Gastroesophageal sphincter (tissue), 3 donors: Measurements from ENCODE around the gene SNTG2.

Experiments used
- EP300 ChIP-seq: sonication (generic); formaldehyde crosslinking; IDR thresholded peaks from one replicate; pipeline ENCODE4 v1.6.1; 2017; ENCODE audit warnings: antibody characterized with exemption, mild to moderate bottlenecking
- POLR2A ChIP-seq, 2 donors: fragments of 450-650 bp; IDR thresholded peaks; one replicate each; pipeline ENCODE4 v1.6.1; 2017; ENCODE audit warnings: antibody characterized with exemption in 2 of 2, mild to moderate bottlenecking in 2 of 2, moderate library complexity in 1 of 2
- POLR2AphosphoS5 ChIP-seq: sonication (generic); formaldehyde crosslinking; IDR thresholded peaks from one replicate; pipeline ENCODE4 v1.6.1; 2017; ENCODE audit warnings: antibody characterized with exemption
- TF ChIP-seq, protein P1 (sequence below), 4 experiments: fragments of 200-600 bp in 2 of 4; fragments of 450-650 bp in 2 of 4; sonication (generic) in 1 of 4; IDR thresholded peaks; one replicate each; pipeline ENCODE4 v1.5.1; 2017 to 2019; ENCODE audit warnings: antibody characterized with exemption in 4 of 4, mild to moderate bottlenecking in 2 of 4, moderate library complexity in 2 of 4

DNA sequence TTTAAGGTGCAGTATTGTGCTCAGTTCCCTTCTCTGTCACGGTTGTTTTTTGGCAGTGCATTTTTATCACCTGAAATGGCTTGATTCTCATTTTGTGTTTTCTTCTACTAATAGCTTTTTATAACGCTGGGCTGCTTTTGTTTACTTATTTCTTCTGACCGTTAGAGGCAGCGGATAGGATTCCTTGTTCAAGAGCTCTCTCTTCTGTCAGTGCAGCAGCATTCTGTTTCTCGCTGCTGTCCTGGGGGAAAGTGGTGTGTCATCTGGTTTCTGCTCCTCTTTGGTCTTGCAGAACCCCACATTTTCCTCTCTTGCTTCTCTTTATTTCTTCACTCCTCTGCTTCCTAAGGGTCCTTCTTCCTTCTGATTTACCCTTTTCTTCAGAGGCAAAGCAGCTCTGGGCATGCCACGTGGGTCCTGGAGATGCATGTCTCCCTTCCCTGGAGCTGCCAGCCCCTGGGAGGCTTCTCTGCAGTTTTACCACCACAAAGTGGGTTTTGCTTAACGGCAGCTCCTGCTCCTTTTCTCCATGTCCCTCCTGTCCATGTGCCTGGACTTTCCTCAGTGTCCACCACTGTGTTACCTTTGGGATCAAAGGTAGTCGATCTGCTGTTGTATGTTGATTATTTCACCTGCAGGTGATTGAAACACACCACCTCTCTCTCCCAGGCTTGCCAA, 47.3 kb upstream of the SNTG2 start:
- TF ChIP-seq, protein P1, sequence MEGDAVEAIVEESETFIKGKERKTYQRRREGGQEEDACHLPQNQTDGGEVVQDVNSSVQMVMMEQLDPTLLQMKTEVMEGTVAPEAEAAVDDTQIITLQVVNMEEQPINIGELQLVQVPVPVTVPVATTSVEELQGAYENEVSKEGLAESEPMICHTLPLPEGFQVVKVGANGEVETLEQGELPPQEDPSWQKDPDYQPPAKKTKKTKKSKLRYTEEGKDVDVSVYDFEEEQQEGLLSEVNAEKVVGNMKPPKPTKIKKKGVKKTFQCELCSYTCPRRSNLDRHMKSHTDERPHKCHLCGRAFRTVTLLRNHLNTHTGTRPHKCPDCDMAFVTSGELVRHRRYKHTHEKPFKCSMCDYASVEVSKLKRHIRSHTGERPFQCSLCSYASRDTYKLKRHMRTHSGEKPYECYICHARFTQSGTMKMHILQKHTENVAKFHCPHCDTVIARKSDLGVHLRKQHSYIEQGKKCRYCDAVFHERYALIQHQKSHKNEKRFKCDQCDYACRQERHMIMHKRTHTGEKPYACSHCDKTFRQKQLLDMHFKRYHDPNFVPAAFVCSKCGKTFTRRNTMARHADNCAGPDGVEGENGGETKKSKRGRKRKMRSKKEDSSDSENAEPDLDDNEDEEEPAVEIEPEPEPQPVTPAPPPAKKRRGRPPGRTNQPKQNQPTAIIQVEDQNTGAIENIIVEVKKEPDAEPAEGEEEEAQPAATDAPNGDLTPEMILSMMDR (IDR thresholded peaks at IDR 0.05), result no peak
- no peak for TF ChIP-seq POLR2AphosphoS5
- TF ChIP-seq POLR2A (IDR thresholded peaks at IDR 0.05), result no peak
- no peak for TF ChIP-seq EP300
